Heart left ventricle (tissue), 16 donors: ENCODE results near the gene F12. TPM values are rescaled to one million over a fixed set of nuclear protein-coding genes. Genes with fewer than 3 reads are reported as not detected.

Source experiments
- ATAC-seq, 4 donors: fragments of 200-7000 bp; cut with Tn5 transposase; one replicate each; pipeline ENCODE4 v1.9.1; 2020 to 2022; ENCODE audit warnings: moderate library complexity in 4 of 4, mild to moderate bottlenecking in 3 of 4, moderate number of reproducible peaks in 1 of 4
- DNase-seq, 5 donors: peaks; one replicate each; pipeline ENCODE4 v3.0.0-alpha.2; 2020
- H3K27ac ChIP-seq, 12 donors: fragments of 200-600 bp; sonication (generic) in 4 of 12; one replicate each; pipeline versions ENCODE4 v1.5.0 to v1.8.0; 2016 to 2022; ENCODE audit warnings: mild to moderate bottlenecking in 2 of 12
- H3K27me3 ChIP-seq, 9 donors: fragments of 200-600 bp; sonication (generic) in 2 of 9; one replicate each; pipeline versions ENCODE4 v1.5.1 to v1.8.0; 2016 to 2022; ENCODE audit warnings: mild to moderate bottlenecking in 3 of 9
- H3K36me3 ChIP-seq, 9 donors: fragments of 200-600 bp; sonication (generic) in 2 of 9; one replicate each; pipeline versions ENCODE4 v1.5.0 to v1.8.0; 2018 to 2022; ENCODE audit warnings: mild to moderate bottlenecking in 2 of 9
- H3K4me1 ChIP-seq, 12 donors: fragments of 200-600 bp; sonication (generic) in 4 of 12; one replicate each; pipeline versions ENCODE4 v1.5.0 to v1.8.0; 2016 to 2022; ENCODE audit warnings: mild to moderate bottlenecking in 3 of 12
- H3K4me3 ChIP-seq, 12 donors: fragments of 200-600 bp; sonication (generic) in 4 of 12; one replicate each; pipeline versions ENCODE4 v1.5.0 to v1.8.0; 2017 to 2022; ENCODE audit warnings: mild to moderate bottlenecking in 9 of 12, moderate library complexity in 4 of 12
- H3K9me3 ChIP-seq, 12 donors: fragments of 200-600 bp; sonication (generic) in 4 of 12; one replicate each; pipeline versions ENCODE4 v1.5.0 to v1.8.0; 2016 to 2022; ENCODE audit warnings: mild to moderate bottlenecking in 1 of 12
- CTCF ChIP-seq, 12 donors: fragments of 200-600 bp; sonication (generic) in 4 of 12; IDR thresholded peaks; one replicate each; pipeline versions ENCODE4 v1.5.0 to v1.8.0; 2018 to 2022; ENCODE audit warnings: antibody characterized with exemption in 12 of 12, mild to moderate bottlenecking in 5 of 12
- POLR2A ChIP-seq, 2 donors: fragments of 450-650 bp; IDR thresholded peaks; one replicate each; pipeline ENCODE4 v1.6.1; 2017; ENCODE audit warnings: antibody characterized with exemption in 2 of 2, mild to moderate bottlenecking in 2 of 2, moderate library complexity in 2 of 2
- WGBS, 4 donors: extraction: QIAGEN DNeasy Blood & Tissue Kit in 2 of 4; methylation state at CpG; one replicate each; pipeline versions ENCODE4 v1.1.5 to v1.1.7; 2013 to 2018; 5-methylcytosine and 5-hydroxymethylcytosine counted together
- intact Hi-C, 10 donors: fragments of 100-400 bp; cut with DNase I; formaldehyde crosslinking; loops; one replicate each; pipeline versions ENCODE4 v1.11.1 to v1.14.2; 2022
- polyA plus RNA-seq, 2 donors: library from polyadenylated mRNA; stranded (reverse); fragments of 200-250 nt; gene quantifications; one replicate each; pipeline ENCODE4 v1.2.3, GENCODE V29; 2013
- total RNA-seq, 9 donors: library from RNA; depleted of rRNA in 2 of 9; stranded (reverse); fragments of >200 nt in 2 of 9; fragmentation: NEBNext Ultra II Directional in 3 of 9; extraction: Animal tissue kit (Norgen Biotek cat#: 25700) in 3 of 9; gene quantifications; one replicate each; pipeline versions ENCODE4 v1.1.0 to v1.2.4, GENCODE V29; 2016 to 2023
- donor health status: ischemic (EF 13 %, LVEDD 7.1; RV severe dilation, severe dysfunction).
- donor health status: healthy with polysubstance abuse.
- donor health status: DM: no; HTN: yes; CAD: no.
- donor health status: DM: no; HTN: no; CAD: no.
- donor health status: ischemic (EF 25% LVEDD 6.9; RV normal size, moderate dysfunction).
- donor health status: ischemic (EF 25% LVEDD 5.7; RV mildly dilated, moderate dysfunction).
- donor health status: healthy.
- donor health status: DM: yes; HTN: yes; CAD: no.
- donor health status: ischemic (EF 35%, LVEDD 5.7; RV mildly dilated, moderate dysfunction).
- donor health status: nonischemic (EF 11% LVEDD 7.7; RV severe dilation, severe dysfunction).
- donor health status: DM: yes; HTN: yes; CAD: no.
- donor health status: PGD.
- donor health status: ischemic (EF 29% LVEDD 5.4; RV normal size, mild dysfunction).
- donor health status: nonischemic (EF 23%, LVEDD 6.1; RV moderate dilation, normal function).

The F12 gene
- total and polyA plus RNA-seq, 11 donors = 0.29 to 0.56 TPM; not detected in 9

GRCh38 chr5:177372034-177372896 is 37.1 kb downstream of the F12 start:
- Histone ChIP-seq H3K9me3 (no peaks in the 10 kb centered on the region), H3K36me3 (peaks cover 0 to 11% (median 0%) of the 10 kb centered on the region in 9 donors), H3K27me3 (no peaks in the 10 kb centered on the region), H3K4me3 (no peak overlapping the region), H3K27ac (peak overlapping the region in 1 of 12 donors; percentile 37), H3K4me1 (peaks cover 0 to 46% (median 12%) of the 10 kb centered on the region in 12 donors)
- WGBS, 4 donors = 82 to 91% (median 90%) methylated on average over 3 to 12 of the region's 12 CpGs
- intact Hi-C loops = no loop called here
- DNase-seq (no peak), ATAC-seq (no peak)
- no peak for TF ChIP-seq CTCF (IDR thresholded peaks at IDR 0.05)
- no peak for TF ChIP-seq POLR2A (IDR thresholded peaks at IDR 0.05)

DNA sequence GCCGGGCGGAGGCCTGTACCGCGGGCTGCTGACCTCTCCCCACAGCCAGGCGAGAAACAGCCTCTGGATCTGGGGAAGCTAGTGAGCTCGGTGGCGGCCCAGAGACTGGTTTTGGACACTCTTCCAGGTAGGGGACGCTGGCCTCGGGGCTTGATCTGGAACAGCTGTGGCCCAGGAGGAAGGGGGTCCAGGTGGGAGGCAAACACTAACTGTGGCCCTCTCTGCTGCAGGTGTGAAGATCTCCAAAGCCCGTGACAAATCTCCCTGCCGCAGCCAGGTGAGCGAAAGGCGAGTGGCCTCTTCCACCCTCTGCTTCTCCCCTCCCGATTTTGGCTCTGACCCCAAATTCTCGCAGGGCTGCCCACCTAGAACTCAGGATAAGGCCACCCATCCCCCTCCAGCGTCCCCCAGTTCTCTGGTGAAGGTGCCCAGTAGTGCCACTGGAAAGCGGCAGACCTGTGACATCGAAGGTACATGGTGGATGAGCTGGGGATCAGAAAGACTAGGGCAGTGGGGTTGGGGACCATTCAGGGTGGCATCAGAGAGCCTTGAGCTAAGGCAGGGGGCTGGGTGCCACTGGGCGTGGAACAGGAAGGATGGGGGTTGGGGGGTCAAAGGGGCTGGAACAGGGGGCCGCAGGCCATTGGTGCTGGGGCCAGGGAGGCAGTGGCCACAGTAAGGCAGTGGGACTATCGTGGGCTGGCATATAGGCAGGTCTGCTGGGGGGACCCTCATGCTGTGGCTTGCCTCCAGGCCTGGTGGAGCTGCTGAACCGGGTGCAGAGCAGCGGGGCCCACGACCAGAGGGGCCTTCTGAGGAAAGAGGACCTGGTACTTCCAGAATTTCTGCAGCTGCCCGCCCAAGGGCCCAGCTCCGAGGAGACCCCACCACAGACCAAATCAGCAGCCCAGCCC is 38.0 kb downstream of the F12 start:
- peak overlapping the region in 2 of 12 donors; percentile 37 to 53 for H3K27ac ChIP-seq
- peaks cover 0 to 17% (median 0%) of the 10 kb centered on the region in 9 donors for H3K36me3 ChIP-seq
- ATAC-seq = no peak
- DNase-seq = no peak
- H3K4me1 ChIP-seq = peaks cover 0 to 53% (median 18%) of the 10 kb centered on the region in 12 donors
- TF ChIP-seq POLR2A (IDR thresholded peaks at IDR 0.05) = no peak
- H3K27me3 ChIP-seq = no peaks in the 10 kb centered on the region
- 64 to 83% (median 70%) methylated on average over 17 to 26 of the region's 26 CpGs for WGBS, 4 donors
- intact Hi-C loops = no loop called here
- peak overlapping the region in 10 of 12 donors; percentile 32 to 63 (median 46) for H3K4me3 ChIP-seq
- no peaks in the 10 kb centered on the region for H3K9me3 ChIP-seq

DNA sequence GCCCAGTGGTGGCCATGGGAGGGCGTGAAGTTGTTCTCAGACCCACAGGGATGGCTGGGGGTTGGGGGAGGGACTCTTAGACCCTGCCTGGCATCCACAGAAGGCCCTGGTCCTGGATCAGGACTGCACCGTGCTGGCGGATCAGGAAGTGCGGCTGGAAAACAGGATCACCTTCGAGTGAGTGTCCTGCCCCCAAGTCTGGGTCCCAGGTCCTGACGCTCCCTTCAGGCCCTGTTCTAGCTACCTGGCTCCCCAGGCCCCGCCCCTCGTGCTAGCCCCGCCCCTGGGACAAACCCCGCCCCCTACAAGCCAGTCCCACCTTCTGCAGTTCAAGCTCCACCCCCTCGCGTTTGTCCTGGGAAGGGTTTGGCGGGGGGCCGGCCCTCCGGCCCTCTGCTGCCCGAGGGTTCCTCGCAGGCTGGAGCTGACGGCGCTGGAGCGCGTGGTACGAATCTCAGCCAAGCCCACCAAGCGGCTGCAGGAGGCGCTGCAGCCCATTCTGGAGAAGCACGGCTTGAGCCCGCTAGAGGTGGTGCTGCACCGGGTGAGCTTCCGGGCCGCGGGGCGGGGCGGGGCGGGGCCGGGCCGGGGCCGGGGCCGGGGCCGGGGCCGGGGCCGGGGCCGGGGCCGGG is 38.8 kb downstream of the F12 start:
- peak; percentile 70 to 86 (median 76) for DNase-seq
- Histone ChIP-seq H3K4me3 (peak overlapping the region in 10 of 12 donors; percentile 32 to 63 (median 46)), H3K36me3 (peaks cover 0 to 17% (median 0%) of the 10 kb centered on the region in 9 donors), H3K4me1 (peaks cover 0 to 61% (median 23%) of the 10 kb centered on the region in 12 donors), H3K9me3 (no peaks in the 10 kb centered on the region), H3K27me3 (no peaks in the 10 kb centered on the region), H3K27ac (peak overlapping the region in 1 of 12 donors; percentile 17)
- 14 to 28% (median 17%) methylated on average over 11 to 42 of the region's 42 CpGs for WGBS, 4 donors
- TF ChIP-seq POLR2A (IDR thresholded peaks at IDR 0.05) = no peak
- peak in 7 of 12 donors; percentile 14 to 61 (median 42) for TF ChIP-seq CTCF (IDR thresholded peaks at IDR 0.05)
- peak; percentile 48 to 69 (median 62) for ATAC-seq
- intact Hi-C loops = no loop called here
